Lung microvascular endothelial cell (primary cell): ENCODE results near the gene P2RX7. TPM values are rescaled to one million over a fixed set of nuclear protein-coding genes. Genes with fewer than 3 reads are reported as not detected.
"Not testable (repeated sequence)": the region's sequence is repeated elsewhere in the genome, so short reads cannot be mapped to it uniquely, and the experiment has no call there.

Experiments
- DNase-seq, 2 donors: peaks; one replicate each; pipeline versions ENCODE4 v3.0.0 to v3.0.0-alpha.2; 2010; ENCODE audit warnings: low read depth in 2 of 2
- total RNA-seq: library from RNA; depleted of rRNA; stranded (reverse); fragments of >200 nt; gene quantifications from 2 replicates; pipeline ENCODE4 v1.2.1, GENCODE V29; 2014

The P2RX7 gene
- total RNA-seq, 1 donor from 2014 or later: 7.1 TPM

GRCh38 chr12:121133838-121134237 is 1.2 kb downstream of the P2RX7 start:
- DNase-seq: no peak

GRCh38 chr12:121135320-121135719 is 2.6 kb downstream of the P2RX7 start:
- no peak for DNase-seq

DNA sequence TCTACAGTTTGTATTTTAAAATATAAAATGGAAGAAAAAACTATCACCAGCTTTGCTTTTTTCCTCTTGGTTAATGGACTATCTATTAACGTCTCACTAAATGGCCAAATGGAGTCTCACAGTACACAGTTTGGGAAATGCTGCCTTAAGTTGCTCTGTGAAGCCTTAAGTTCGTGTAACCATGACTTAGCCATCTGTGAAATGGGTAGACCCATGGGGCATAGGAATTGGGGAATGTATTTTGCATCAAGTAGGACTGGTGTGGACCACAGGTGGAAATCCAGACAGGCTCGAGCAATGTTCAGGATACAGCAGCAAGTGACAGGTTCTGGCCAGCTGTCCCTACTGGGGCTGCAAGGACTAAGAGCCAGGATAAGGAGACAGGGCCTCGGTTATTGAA is 4.8 kb downstream of the P2RX7 start:
- DNase-seq: no peak

DNA sequence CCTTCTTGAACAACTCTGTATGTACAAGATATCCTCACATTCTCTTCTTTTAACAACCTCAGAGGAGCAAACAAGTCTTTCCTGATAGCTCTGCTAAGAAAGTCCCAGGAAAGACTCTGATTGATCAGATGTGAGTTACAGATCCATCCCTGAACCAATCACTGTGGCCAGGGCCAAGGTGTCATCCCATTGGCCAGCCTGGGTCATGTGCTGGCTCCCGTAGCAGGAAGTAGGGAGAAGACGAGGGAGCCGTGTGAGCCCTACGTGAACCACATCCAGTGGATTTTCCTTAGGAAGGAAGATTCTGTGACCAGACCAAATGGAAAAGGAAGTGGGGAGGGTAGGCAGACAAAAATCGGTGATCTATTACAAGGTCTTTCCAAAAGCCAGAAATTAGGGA is 5.6 kb downstream of the P2RX7 start:
- no peak for DNase-seq

GRCh38 chr12:121139286-121139685 is 6.6 kb downstream of the P2RX7 start:
- no peak for DNase-seq

- no peak for DNase-seq
These were observed 9.7 kb downstream of the P2RX7 start for GRCh38 chr12:121142171-121142950.

DNA sequence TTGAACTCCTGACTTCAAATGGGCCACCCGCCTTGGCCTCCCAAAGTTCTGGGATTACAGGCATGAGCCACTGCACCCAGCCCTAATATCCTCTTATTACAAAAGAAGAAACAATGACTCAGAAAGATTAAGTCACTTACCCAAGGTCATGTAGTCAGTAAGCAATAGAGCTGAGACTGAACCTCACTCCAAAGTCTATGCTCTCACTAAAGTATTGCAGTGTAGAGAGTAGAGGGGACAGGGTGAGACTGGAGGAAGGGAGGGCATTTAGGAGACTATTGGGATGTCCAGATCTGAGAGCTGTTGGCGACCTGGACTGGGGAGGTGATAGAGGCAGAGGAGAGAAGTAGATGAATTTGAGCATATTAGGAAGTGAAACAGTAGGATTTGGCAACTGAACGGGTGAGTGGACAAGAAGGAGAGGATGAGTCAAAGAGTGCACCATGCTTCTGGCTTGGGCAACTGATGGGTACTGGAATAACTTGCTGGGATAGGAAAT is 11.8 kb downstream of the P2RX7 start:
- peak in 1 of 2 donors; percentile 19 for DNase-seq

GRCh38 chr12:121145221-121145620 is 12.5 kb downstream of the P2RX7 start:
- DNase-seq: peak in 1 of 2 donors; percentile 40

GRCh38 chr12:121149289-121149688 is 16.6 kb downstream of the P2RX7 start:
- DNase-seq: not testable (repeated sequence)

GRCh38 chr12:121154793-121155375 is 22.2 kb downstream of the P2RX7 start:
- DNase-seq: no peak

DNA sequence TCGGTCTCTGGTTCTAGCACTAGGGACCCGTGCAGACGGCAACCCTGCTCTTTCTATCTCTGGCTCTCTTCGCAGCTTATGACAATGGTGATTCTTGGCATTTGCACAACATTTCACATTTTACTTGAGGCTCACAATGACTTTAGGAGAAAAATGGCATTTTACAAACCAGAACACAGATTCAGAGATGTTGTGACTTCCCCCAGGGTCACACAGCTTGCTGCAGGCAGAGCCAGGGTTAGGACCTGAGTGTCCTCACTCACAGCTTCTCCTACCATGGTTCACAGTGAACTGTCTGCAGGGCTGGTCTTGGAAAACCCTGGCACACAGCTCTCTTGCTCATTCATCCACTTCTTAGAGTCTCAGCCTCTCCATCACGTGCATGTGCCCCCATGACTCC is 23.7 kb downstream of the P2RX7 start:
- DNase-seq: no peak

DNA sequence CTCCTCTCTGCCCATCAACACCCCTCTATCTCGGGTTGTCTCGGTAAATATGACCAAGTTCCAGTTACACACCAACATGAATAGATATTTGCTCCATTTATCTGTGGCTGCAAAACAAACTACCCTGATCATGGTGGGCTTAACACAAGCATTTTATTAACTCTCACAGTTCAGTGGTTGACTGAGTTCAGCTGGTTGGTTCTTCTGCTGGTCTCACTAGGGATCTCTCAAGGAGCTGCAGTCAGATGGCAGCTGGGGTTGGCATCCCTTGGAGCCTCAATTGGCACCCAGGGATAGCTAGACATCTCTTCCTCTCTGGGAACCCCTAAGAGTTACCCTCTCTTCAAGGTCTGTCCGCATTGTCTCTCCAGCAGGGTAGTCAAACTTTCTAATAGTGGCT is 25.4 kb downstream of the P2RX7 start:
- no peak for DNase-seq

GRCh38 chr12:121158728-121159351 is 26.2 kb downstream of the P2RX7 start:
- DNase-seq: not testable (repeated sequence)

- DNase-seq: no peak
These were observed 27.0 kb downstream of the P2RX7 start for GRCh38 chr12:121159467-121160307.

- DNase-seq: no peak
These were observed 29.7 kb downstream of the P2RX7 start for GRCh38 chr12:121162384-121162783.

- no peak for DNase-seq
These were observed 30.3 kb downstream of the P2RX7 start for GRCh38 chr12:121162985-121163384.

- DNase-seq: not testable (repeated sequence)
These were observed 32.2 kb downstream of the P2RX7 start for GRCh38 chr12:121164839-121165238.

DNA sequence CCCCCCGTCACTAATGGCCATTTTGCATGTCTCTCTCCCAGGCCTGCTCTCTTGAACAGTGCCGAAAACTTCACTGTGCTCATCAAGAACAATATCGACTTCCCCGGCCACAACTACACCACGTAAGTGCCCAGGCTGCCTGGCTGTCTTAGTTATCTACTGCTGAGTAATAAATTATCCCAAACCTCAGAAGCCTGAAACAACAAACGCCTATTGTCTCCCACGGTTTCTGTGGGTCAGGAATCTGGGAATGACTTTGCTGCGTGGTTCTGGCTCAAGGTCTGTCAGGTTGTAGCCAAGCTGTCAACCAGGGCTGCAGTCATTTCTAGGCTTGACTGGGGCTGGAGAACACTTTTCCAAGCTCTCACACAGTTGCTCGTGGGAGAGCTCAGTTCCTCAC is 32.6 kb downstream of the P2RX7 start:
- DNase-seq: peak in 1 of 2 donors; percentile 12

DNA sequence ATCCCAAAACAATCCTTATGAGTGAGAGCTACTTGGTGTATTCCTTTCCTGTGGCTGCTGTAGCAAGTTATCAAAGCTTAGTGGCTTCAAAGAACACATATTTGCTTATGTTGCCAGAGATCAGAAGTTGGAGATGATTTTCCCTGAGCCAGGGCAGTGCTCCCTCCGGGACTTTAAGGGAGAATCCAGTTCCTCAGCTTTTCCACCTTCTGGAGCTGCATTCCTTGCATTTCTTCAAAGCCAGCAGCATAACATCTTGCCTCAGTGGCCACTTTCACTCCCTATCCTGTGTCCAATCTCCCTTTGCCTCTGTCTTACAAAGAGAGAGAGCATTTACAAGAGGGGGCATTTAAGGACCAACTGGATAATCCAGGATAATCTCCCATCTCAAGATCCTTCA is 33.7 kb downstream of the P2RX7 start:
- DNase-seq: no peak

DNA sequence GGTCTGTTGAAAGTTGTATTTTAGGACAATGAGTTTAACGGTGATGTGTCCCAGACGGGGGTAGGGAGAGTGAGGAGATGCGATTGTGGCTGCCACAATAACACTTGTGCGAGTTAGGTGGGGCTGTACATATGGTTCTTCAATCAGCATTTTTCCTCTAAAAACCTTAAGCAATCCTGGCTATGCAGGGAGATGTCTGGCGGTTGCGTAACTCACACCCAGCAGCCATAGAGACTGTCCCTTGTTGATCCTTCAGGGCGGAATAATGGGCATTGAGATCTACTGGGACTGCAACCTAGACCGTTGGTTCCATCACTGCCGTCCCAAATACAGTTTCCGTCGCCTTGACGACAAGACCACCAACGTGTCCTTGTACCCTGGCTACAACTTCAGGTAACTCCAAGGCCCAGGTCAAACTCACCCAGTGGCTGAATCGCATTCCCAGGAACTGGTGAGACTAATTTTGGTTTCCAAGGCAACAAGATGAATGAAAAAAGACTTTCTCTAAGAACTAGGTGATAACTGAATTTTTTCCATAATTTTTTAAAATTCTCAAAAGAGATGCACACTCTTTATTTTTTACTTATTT is 34.6 kb downstream of the P2RX7 start:
- DNase-seq: no peak

- no peak for DNase-seq
These were observed 35.3 kb downstream of the P2RX7 start for GRCh38 chr12:121167951-121168350.
